HG03558 (cell line): ENCODE measurements around the gene AP1M2.
"Not testable (repeated sequence)": the region's sequence is repeated elsewhere in the genome, so short reads cannot be mapped to it uniquely, and the experiment has no call there.

ENCODE experiments used
- ATAC-seq: cut with Tn5 transposase; IDR thresholded peaks from one replicate; pipeline ENCODE4 v1.9.1; 2021; ENCODE audit warnings: moderate number of reproducible peaks; ENCODE audit not compliant: unreplicated experiment; ENCODE audit errors: extremely low read depth

Gene AP1M2

GRCh38 chr19:10602330-10603083, 15.4 kb upstream of the AP1M2 start:
- no peak for ATAC-seq

- no peak for ATAC-seq
These were observed 14.9 kb upstream of the AP1M2 start for GRCh38 chr19:10601999-10602329.

GRCh38 chr19:10600149-10600548, 13.0 kb upstream of the AP1M2 start:
- no peak for ATAC-seq

- ATAC-seq = no peak
These were observed 6.9 kb upstream of the AP1M2 start for GRCh38 chr19:10593820-10594637.

- no peak for ATAC-seq
These were observed 6.0 kb upstream of the AP1M2 start for GRCh38 chr19:10593148-10593547.

GRCh38 chr19:10587839-10588150, 683 bp upstream of the AP1M2 start:
- no peak for ATAC-seq

GRCh38 chr19:10586396-10586795, 716 bp downstream of the AP1M2 start:
- ATAC-seq = no peak

GRCh38 chr19:10583036-10583776, 3.9 kb downstream of the AP1M2 start:
- ATAC-seq = no peak

GRCh38 chr19:10582091-10582490, 5.0 kb downstream of the AP1M2 start:
- ATAC-seq = no peak

GRCh38 chr19:10580979-10581631, 6.0 kb downstream of the AP1M2 start:
- no peak for ATAC-seq

- no peak for ATAC-seq
These were observed 9.2 kb downstream of the AP1M2 start for GRCh38 chr19:10577951-10578350.

GRCh38 chr19:10575011-10575716, 11.9 kb downstream of the AP1M2 start:
- no peak for ATAC-seq

- ATAC-seq = no peak
These were observed 12.7 kb downstream of the AP1M2 start for GRCh38 chr19:10574462-10574861.

GRCh38 chr19:10573793-10574192, 13.3 kb downstream of the AP1M2 start:
- ATAC-seq = not testable (repeated sequence)

- ATAC-seq = peak; percentile 40
These were observed 18.1 kb downstream of the AP1M2 start, which contains the start of gene CDKN2D for GRCh38 chr19:10568826-10569651. TSS of gene CDKN2D (minus strand) at chr19:10568979. CDS start at chr19:10568653, 326 bp downstream.

GRCh38 chr19:10568062-10568825, 18.9 kb downstream of the AP1M2 start:
- ATAC-seq = peak; percentile 1

- no peak for ATAC-seq
These were observed 19.5 kb downstream of the AP1M2 start for GRCh38 chr19:10567656-10568055.

GRCh38 chr19:10566658-10567410, 20.3 kb downstream of the AP1M2 start:
- ATAC-seq = no peak
